HG02588 (cell line): ENCODE data around the gene SIGLEC12.
"Not testable (repeated sequence)": the region's sequence is repeated elsewhere in the genome, so short reads cannot be mapped to it uniquely, and the experiment has no call there.

Experiments
- ATAC-seq: cut with Tn5 transposase; IDR thresholded peaks from one replicate; pipeline ENCODE4 v1.9.1; 2021; ENCODE audit warnings: mild to moderate bottlenecking, moderate library complexity; ENCODE audit not compliant: unreplicated experiment

The SIGLEC12 gene

GRCh38 chr19:51460164-51460992 lies 41.2 kb downstream of the SIGLEC12 start:
- ATAC-seq: no peak

- ATAC-seq: no peak
Observed at GRCh38 chr19:51458899-51459505, 42.6 kb downstream of the SIGLEC12 start.

GRCh38 chr19:51458051-51458645 lies 43.5 kb downstream of the SIGLEC12 start, which contains the start of gene SIGLEC8:
SIGLEC8 (minus strand) TSS chr19:51458454; CDS start chr19:51458387, 67 bp downstream.
- no peak for ATAC-seq

- ATAC-seq: no peak
Observed at GRCh38 chr19:51457351-51458013, 44.1 kb downstream of the SIGLEC12 start.

DNA sequence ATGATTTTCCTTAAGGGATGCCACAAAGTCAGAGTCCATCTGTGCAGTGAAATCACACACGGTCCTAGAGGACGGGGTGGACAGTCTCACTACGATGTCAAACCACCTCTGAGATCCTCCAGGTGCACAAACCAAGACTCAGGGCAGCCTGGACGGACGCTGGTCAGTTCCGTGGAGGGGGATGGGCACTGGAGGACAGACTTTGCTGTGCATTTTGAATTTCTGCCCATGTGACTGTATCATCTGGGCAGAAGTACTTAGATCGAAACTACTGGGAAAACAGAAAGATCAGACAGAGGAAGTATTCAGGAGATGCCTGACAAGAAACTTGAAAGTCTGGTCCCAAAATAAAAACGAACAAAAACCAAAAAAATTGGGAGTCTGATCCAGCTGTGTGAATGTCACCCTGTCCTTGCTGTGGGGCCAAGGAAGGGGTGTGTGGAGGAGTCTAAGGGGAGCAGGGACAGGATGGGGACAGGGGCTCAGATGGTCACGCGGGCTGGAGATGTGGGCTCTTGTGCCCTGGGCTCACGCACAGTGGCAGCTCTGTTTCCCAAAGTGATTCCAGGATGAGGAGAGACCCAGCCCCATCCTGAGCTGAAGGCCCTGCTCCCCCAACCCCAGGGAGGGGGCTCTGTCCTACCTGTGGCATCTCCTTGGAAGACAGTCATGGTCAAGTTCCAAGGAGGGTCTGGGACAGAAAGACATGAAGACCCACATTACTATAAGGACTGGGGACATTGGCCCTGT lies 44.9 kb downstream of the SIGLEC12 start:
- no peak for ATAC-seq

DNA sequence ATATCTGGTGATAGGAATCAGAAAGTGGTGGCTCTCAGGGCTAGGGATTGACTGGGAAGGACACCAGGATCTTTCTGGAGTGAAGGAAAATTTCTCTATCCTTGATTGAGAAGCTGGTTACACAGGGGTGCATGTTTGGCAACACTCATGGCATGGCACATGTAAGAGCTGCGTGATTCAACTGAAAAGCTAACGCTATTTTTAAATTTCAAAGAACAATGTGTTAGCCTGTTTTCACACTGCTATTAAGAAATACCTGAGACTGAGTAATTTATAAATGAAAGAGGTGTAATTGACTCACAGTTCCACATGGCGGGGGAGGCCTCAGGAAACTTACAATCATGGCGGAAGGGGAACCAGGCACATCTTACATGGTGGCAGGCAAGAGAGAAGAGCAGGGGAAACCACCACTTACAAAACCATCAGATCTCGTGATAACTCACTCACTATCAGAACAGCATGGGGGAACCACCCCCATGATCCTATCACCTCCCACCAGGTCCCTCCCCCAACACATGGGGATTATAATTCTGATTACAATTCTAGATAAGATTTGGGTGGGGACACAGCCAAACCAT lies 50.8 kb downstream of the SIGLEC12 start:
- no peak for ATAC-seq

GRCh38 chr19:51448411-51449016 lies 53.1 kb downstream of the SIGLEC12 start:
- ATAC-seq: no peak

DNA sequence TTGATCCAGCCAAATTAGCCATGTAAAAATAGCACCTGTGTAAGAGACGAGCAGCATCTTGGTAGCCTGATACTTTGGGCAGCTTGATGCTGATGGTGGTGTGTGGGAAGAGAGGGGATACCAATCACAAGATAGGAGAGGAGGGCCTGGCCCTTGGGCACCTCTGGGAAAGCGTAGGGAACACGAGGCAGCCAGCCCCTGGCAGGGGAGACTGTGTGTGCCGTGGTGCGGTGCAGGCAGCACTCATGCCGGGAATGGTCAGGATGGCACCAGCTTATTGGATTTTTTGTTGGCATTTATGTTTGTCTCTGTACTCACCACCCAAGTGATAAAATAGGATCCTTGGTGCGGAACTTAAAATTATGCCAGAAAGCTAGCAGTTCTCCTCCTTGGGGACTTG lies 53.6 kb downstream of the SIGLEC12 start:
- ATAC-seq: no peak

- not testable (repeated sequence) for ATAC-seq
Observed at GRCh38 chr19:51447510-51447909, 54.1 kb downstream of the SIGLEC12 start.

- ATAC-seq: peak; percentile 87
Observed at GRCh38 chr19:51441410-51442390, 59.9 kb downstream of the SIGLEC12 start.
